Thyroid gland (tissue), 4 donors: ENCODE results near the gene ARSI. TPM values are rescaled to one million over a fixed set of nuclear protein-coding genes. Genes with fewer than 3 reads are reported as not detected.
A peak's percentile ranks its signal among the peaks of the same experiment; 100 is the strongest.

Experiments
- DNase-seq, 2 donors: peaks; one replicate each; pipeline ENCODE4 v3.0.0-alpha.2; 2019
- H3K27ac ChIP-seq, 3 donors: fragments of 200-600 bp; sonication (generic); 1 replicate in 2 of 3; 2 replicates in 1 of 3; pipeline ENCODE4 v1.5.1; 2016 to 2019; ENCODE audit warnings: mild to moderate bottlenecking in 1 of 3, moderate library complexity in 1 of 3
- H3K27me3 ChIP-seq: fragments of 200-600 bp; sonication (generic); one replicate; pipeline ENCODE4 v1.5.1; 2019
- H3K36me3 ChIP-seq, 2 donors: fragments of 200-600 bp; sonication (generic); one replicate each; pipeline ENCODE4 v1.5.1; 2016 to 2019
- H3K4me1 ChIP-seq, 2 donors: fragments of 200-600 bp; sonication (generic); one replicate each; pipeline ENCODE4 v1.5.1; 2017 to 2019
- H3K4me3 ChIP-seq, 3 donors: fragments of 200-600 bp; sonication (generic); replicated peaks in 1 of 3; 1 replicate in 2 of 3; 2 replicates in 1 of 3; pipeline ENCODE4 v1.5.1; 2016; ENCODE audit warnings: mild to moderate bottlenecking in 1 of 3
- H3K9me3 ChIP-seq: fragments of 200-600 bp; sonication (generic); one replicate; pipeline ENCODE4 v1.5.1; 2017
- POLR2A ChIP-seq, 2 donors: fragments of 450-650 bp; IDR thresholded peaks; one replicate each; pipeline ENCODE4 v1.6.1; 2017; ENCODE audit warnings: antibody characterized with exemption in 2 of 2, mild to moderate bottlenecking in 2 of 2, moderate library complexity in 1 of 2
- WGBS, 2 donors: methylation state at CpG; one replicate each; pipeline ENCODE4 v1.1.5; 2017; 5-methylcytosine and 5-hydroxymethylcytosine counted together
- intact Hi-C: fragments of 100-400 bp; cut with DNase I; formaldehyde crosslinking; loops from one replicate; pipeline ENCODE4 v1.15.1; 2023
- total RNA-seq, 4 donors: library from RNA; depleted of rRNA; stranded (reverse); fragments of >200 nt; gene quantifications; one replicate each; pipeline ENCODE4 v1.2.3, GENCODE V29; 2016
- TF ChIP-seq, protein P1 (sequence below), 6 experiments: fragments of 200-600 bp in 3 of 6; fragments of 450-650 bp in 3 of 6; sonication (generic) in 3 of 6; IDR thresholded peaks; one replicate each; pipeline ENCODE4 v1.5.1; 2016 to 2019; ENCODE audit warnings: antibody characterized with exemption in 6 of 6, mild to moderate bottlenecking in 2 of 6, inconsistent platforms in 1 of 6, moderate library complexity in 1 of 6

ARSI gene
- total RNA-seq, 4 donors from 2014 or later = 0.22 to 0.67 TPM; not detected in 2

DNA sequence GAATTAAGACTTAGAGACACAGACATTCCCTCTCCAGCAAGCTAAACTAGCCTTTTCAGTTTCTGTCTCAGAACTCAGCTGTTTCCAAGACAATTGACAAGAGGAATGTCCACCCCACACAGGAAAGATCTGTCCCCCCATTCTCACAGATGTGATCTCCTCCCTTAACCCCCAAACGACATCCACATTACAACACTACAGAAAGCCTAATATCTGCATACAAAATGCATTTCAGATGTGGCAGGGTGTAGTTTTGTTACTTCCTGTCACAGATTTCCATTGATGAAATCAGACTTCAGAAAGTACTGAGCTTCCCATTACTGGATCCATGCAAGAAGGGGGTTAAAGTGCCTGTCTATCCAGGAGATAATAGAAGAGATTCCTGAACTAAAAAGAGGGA lies 2.9 kb upstream of the ARSI start:
- no peaks in the 10 kb centered on the region for H3K9me3 ChIP-seq
- no peak for DNase-seq
- no peak for TF ChIP-seq POLR2A (IDR thresholded peaks at IDR 0.05)
- TF ChIP-seq, protein P1, sequence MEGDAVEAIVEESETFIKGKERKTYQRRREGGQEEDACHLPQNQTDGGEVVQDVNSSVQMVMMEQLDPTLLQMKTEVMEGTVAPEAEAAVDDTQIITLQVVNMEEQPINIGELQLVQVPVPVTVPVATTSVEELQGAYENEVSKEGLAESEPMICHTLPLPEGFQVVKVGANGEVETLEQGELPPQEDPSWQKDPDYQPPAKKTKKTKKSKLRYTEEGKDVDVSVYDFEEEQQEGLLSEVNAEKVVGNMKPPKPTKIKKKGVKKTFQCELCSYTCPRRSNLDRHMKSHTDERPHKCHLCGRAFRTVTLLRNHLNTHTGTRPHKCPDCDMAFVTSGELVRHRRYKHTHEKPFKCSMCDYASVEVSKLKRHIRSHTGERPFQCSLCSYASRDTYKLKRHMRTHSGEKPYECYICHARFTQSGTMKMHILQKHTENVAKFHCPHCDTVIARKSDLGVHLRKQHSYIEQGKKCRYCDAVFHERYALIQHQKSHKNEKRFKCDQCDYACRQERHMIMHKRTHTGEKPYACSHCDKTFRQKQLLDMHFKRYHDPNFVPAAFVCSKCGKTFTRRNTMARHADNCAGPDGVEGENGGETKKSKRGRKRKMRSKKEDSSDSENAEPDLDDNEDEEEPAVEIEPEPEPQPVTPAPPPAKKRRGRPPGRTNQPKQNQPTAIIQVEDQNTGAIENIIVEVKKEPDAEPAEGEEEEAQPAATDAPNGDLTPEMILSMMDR (IDR thresholded peaks at IDR 0.05) = no peak
- H3K27ac ChIP-seq = no peak overlapping the region
- peaks cover 0 to 10% of the 10 kb centered on the region in 2 donors for H3K4me1 ChIP-seq
- no peaks in the 10 kb centered on the region for H3K36me3 ChIP-seq
- H3K27me3 ChIP-seq = no peaks in the 10 kb centered on the region
- WGBS, 2 donors = 56 to 74% methylated on average over 1 of the region's 1 CpG
- H3K4me3 ChIP-seq = no peak overlapping the region
- intact Hi-C loops = no loop called here

DNA sequence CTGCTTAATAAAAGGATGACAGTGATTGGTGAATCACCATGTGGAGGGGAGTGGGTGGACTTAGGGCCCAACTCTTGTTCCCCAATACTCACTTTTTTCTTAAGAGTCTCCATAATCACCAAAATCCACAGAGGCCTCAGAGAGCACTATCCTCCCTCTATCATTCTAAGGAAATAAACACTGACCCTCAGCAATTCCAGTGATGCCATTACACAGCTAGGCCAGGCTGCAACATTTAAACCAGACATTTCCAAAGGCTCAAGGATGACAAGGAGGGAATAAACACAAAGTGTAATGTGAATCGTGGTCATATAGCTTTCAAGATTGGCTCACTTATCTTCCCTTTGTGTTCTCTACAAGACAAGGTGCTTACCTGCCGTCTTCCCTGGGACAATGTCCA lies 2.4 kb upstream of the ARSI start:
- Histone ChIP-seq H3K36me3 (no peaks in the 10 kb centered on the region), H3K4me3 (no peak overlapping the region), H3K9me3 (no peaks in the 10 kb centered on the region), H3K27me3 (no peaks in the 10 kb centered on the region), H3K27ac (no peak overlapping the region), H3K4me1 (peaks cover 0 to 10% of the 10 kb centered on the region in 2 donors)
- 87 to 92% methylated on average over 2 of the region's 2 CpGs for WGBS, 2 donors
- no peak for TF ChIP-seq POLR2A (IDR thresholded peaks at IDR 0.05)
- TF ChIP-seq, protein P1 (IDR thresholded peaks at IDR 0.05) = no peak
- intact Hi-C loops = no loop called here
- DNase-seq = no peak

DNA sequence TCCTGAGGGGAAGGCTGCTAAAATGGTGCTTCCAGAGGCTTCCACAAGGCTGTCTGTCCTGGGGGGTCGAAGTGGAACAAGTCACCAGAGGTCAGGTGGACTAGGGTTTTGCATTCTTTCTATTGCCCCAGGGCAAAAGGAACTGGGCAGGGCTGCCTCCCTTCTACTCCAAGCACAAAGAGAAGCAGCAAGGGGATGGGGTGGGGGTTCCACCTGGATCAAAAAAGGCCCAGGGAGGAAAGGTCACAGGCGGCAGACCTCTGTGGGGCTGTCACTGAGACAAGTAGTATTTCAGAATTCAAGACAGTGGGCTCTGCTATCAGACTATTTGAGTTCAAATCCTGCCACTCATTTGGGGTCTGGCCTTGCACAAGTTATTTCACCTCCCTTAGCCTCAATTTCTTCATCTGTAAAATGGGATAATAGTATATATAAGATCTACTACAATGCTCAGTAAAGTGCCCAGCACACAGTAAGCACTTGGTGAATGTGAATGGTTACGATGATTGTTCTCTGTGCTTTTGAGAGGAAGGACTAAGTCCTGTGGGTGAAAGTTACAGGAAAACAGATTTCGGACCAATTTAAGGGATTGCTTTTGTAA lies 1.9 kb upstream of the ARSI start:
- Histone ChIP-seq H3K27me3 (no peaks in the 10 kb centered on the region), H3K4me3 (no peak overlapping the region), H3K9me3 (no peaks in the 10 kb centered on the region), H3K27ac (no peak overlapping the region), H3K36me3 (no peaks in the 10 kb centered on the region), H3K4me1 (peaks cover 0 to 10% of the 10 kb centered on the region in 2 donors)
- DNase-seq = no peak
- no peak for TF ChIP-seq POLR2A (IDR thresholded peaks at IDR 0.05)
- TF ChIP-seq, protein P1 (IDR thresholded peaks at IDR 0.05) = no peak
- WGBS, 2 donors = 83 to 93% methylated on average over 4 of the region's 4 CpGs
- intact Hi-C loops = no loop called here

DNA sequence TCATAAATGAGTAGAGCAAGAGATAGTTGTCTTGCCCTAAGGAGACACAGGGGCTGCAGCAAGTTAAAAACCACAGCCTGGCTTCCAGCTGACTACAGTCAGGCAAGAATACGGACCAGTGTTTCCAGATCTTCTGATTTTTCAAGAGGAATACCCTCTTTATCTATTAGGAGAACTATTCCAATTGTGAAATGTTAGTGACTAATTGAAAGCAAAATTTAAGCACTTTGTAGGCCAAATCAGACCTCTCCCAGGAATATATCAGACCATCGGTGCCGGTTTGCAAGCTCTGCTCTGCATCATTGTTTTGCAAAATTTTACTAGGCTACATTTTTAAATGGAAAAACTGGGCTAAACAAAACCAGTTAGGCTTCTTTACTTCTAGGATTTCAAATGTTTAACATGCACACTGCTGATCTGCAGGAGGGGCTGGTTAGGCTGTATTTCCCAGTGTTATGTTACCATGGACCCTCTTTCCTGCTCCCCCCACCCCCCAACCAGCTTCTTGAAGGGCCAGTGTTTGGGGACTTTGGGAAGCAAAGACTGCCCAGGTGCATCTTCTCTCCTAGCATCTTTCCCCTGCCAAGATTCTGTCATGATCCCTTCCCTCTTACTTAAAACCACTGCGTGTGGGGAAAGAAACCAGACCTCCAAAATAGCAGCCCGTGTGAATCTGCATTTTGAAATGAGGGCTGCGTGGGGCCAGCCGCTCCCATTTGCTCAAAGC lies 1.1 kb upstream of the ARSI start:
- DNase-seq = no peak
- TF ChIP-seq, protein P1 (IDR thresholded peaks at IDR 0.05) = no peak
- no peak for TF ChIP-seq POLR2A (IDR thresholded peaks at IDR 0.05)
- H3K27ac ChIP-seq = no peak overlapping the region
- peaks cover 0 to 10% of the 10 kb centered on the region in 2 donors for H3K4me1 ChIP-seq
- intact Hi-C loops = no loop called here
- H3K36me3 ChIP-seq = no peaks in the 10 kb centered on the region
- WGBS, 2 donors = 69 to 75% methylated on average over 7 of the region's 7 CpGs
- H3K4me3 ChIP-seq = no peak overlapping the region
- H3K9me3 ChIP-seq = no peaks in the 10 kb centered on the region
- H3K27me3 ChIP-seq = no peaks in the 10 kb centered on the region

DNA sequence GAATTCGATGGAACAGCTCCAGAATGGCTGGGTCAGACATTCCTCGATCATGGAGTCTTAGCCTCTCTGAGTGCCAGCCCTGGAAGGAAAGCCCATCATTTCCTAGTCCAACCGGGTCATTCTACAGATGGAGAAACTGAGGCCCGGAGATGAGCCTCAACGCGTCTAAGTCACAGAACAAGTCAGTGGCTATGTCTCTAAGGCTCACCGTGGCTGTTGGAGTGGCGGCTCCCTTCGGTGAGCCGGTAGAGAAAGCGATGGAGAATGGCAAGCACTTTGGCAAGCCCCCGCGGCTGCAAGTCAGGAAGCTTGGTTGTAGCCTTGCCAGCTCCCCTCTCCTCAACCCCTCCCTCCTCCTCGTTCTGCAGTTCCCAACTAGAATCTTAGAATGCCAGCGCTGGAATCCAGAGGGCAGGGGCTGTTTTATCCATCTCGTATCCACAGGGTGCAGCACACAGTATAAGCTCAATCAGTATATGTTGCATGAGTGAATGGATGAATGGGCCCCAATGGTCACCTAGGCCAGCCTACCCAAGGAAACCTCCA lies 438 bp upstream of the ARSI start:
- 13 to 25% methylated on average over 9 to 14 of the region's 16 CpGs for WGBS, 2 donors
- Histone ChIP-seq H3K4me1 (peaks cover 0 to 10% of the 10 kb centered on the region in 2 donors), H3K9me3 (no peaks in the 10 kb centered on the region), H3K27ac (no peak overlapping the region), H3K4me3 (peak overlapping the region in 1 of 3 donors; percentile 6), H3K27me3 (no peaks in the 10 kb centered on the region), H3K36me3 (no peaks in the 10 kb centered on the region)
- DNase-seq = no peak
- TF ChIP-seq POLR2A (IDR thresholded peaks at IDR 0.05) = no peak
- intact Hi-C loops = no loop called here
